Liver (tissue), 9 donors: ENCODE results near the gene EXOC3L2. TPM values are rescaled to one million over a fixed set of nuclear protein-coding genes. Genes with fewer than 3 reads are reported as not detected.
A peak's percentile ranks its signal among the peaks of the same experiment; 100 is the strongest.

Experiments used
- DNase-seq: peaks from one replicate; pipeline ENCODE4 v3.0.0-alpha.2; 2017; ENCODE audit warnings: low spot score
- H3K27ac ChIP-seq, 2 donors: one replicate each; pipeline ENCODE4 v1.7.0; 2013; ENCODE audit warnings: inconsistent platforms in 2 of 2, low read length in 2 of 2, control low read depth in 1 of 2, low read depth in 1 of 2, mild to moderate bottlenecking in 1 of 2
- H3K27me3 ChIP-seq, 4 donors: one replicate each; pipeline versions ENCODE4 v1.6.1 to v1.7.0; 2013; ENCODE audit warnings: low read length in 3 of 4, inconsistent platforms in 1 of 4, mild to moderate bottlenecking in 1 of 4, moderate library complexity in 1 of 4; ENCODE audit not compliant: control insufficient read depth in 4 of 4, insufficient read depth in 4 of 4
- H3K36me3 ChIP-seq, 4 donors: one replicate each; pipeline versions ENCODE4 v1.6.1 to v1.7.0; 2013; ENCODE audit warnings: low read length in 3 of 4, mild to moderate bottlenecking in 3 of 4, low read depth in 1 of 4, moderate library complexity in 1 of 4; ENCODE audit not compliant: control insufficient read depth in 4 of 4, insufficient read depth in 3 of 4
- H3K4me1 ChIP-seq, 4 donors: one replicate each; pipeline versions ENCODE4 v1.6.1 to v1.7.0; 2013; ENCODE audit warnings: low read length in 3 of 4, mild to moderate bottlenecking in 3 of 4, moderate library complexity in 1 of 4; ENCODE audit not compliant: control insufficient read depth in 4 of 4, insufficient read depth in 4 of 4
- H3K4me3 ChIP-seq, 3 donors: one replicate each; pipeline versions ENCODE4 v1.6.1 to v1.7.0; 2013; ENCODE audit warnings: low read length in 3 of 3, control low read depth in 1 of 3, low read depth in 1 of 3, mild to moderate bottlenecking in 1 of 3
- H3K9ac ChIP-seq, 2 donors: one replicate each; pipeline ENCODE4 v1.7.0; 2013; ENCODE audit warnings: low read length in 2 of 2, mild to moderate bottlenecking in 2 of 2, moderate library complexity in 2 of 2, control low read depth in 1 of 2, low read depth in 1 of 2
- H3K9me3 ChIP-seq, 4 donors: one replicate each; pipeline versions ENCODE4 v1.6.1 to v1.7.0; 2013; ENCODE audit warnings: low read length in 3 of 4; ENCODE audit not compliant: control insufficient read depth in 4 of 4
- EGR1 ChIP-seq, 2 donors: IDR thresholded peaks; 2 replicates each; pipeline ENCODE4 v1.6.1; 2016 to 2018; ENCODE audit warnings: antibody characterized with exemption in 2 of 2, low read depth in 2 of 2
- FOXA1 ChIP-seq: IDR thresholded peaks from 2 replicates; pipeline ENCODE4 v1.6.1; 2016; ENCODE audit warnings: antibody characterized with exemption
- FOXA2 ChIP-seq: IDR thresholded peaks from 2 replicates; pipeline ENCODE4 v1.6.1; 2016; ENCODE audit warnings: antibody characterized with exemption
- HNF4A ChIP-seq, 2 donors: conservative IDR thresholded peaks; 2 replicates each; pipeline ENCODE4 v1.6.1; 2016; ENCODE audit warnings: antibody characterized with exemption in 2 of 2, mild to moderate bottlenecking in 2 of 2
- HNF4G ChIP-seq: IDR thresholded peaks from 2 replicates; pipeline ENCODE4 v1.6.1; 2016; ENCODE audit warnings: antibody characterized with exemption
- JUND ChIP-seq, 2 donors: IDR thresholded peaks; 2 replicates each; pipeline ENCODE4 v1.6.1; 2016; ENCODE audit warnings: antibody characterized with exemption in 2 of 2
- NR2F2 ChIP-seq: IDR thresholded peaks from 2 replicates; pipeline ENCODE4 v1.6.1; 2016; ENCODE audit warnings: antibody characterized with exemption
- RAD21 ChIP-seq, 2 donors: IDR thresholded peaks; 2 replicates each; pipeline ENCODE4 v1.6.1; 2016; ENCODE audit warnings: antibody characterized with exemption in 2 of 2, mild to moderate bottlenecking in 2 of 2
- RXRA ChIP-seq, 2 donors: IDR thresholded peaks; 2 replicates each; pipeline ENCODE4 v1.6.1; 2017 to 2018; ENCODE audit warnings: antibody characterized with exemption in 2 of 2, mild to moderate bottlenecking in 1 of 2
- SP1 ChIP-seq: IDR thresholded peaks from 2 replicates; pipeline ENCODE4 v1.6.1; 2018; ENCODE audit warnings: antibody characterized with exemption, mild to moderate bottlenecking
- YY1 ChIP-seq: IDR thresholded peaks from 2 replicates; pipeline ENCODE4 v1.6.1; 2016; ENCODE audit warnings: antibody characterized with exemption, mild to moderate bottlenecking
- WGBS: extraction: QIAGEN DNeasy Blood & Tissue Kit; methylation state at CpG from one replicate; pipeline ENCODE4 v1.1.7; 2013; 5-methylcytosine and 5-hydroxymethylcytosine counted together
- polyA plus RNA-seq, 2 donors: library from polyadenylated mRNA; stranded (reverse) in 1 of 2; unstranded in 1 of 2; fragments of 200-250 nt in 1 of 2; fragments of >200 nt in 1 of 2; fragmentation: Nextera tagmentation in 1 of 2; extraction: Ambion mirVana in 1 of 2; gene quantifications; one replicate each; pipeline versions ENCODE4 v1.2.1 to v1.2.3, GENCODE V29; 2013 to 2015
- total RNA-seq, 2 donors: library from RNA; depleted of rRNA; stranded (reverse); fragments of >200 nt; gene quantifications; one replicate each; pipeline ENCODE4 v1.2.3, GENCODE V29; 2014
- TF ChIP-seq, protein P1 (sequence below): fragments of 150-350 bp; IDR thresholded peaks from 2 replicates; pipeline ENCODE4 v1.5.1; 2017; ENCODE audit warnings: improper control_type of control experiment, low read depth, low read length; ENCODE audit not compliant: missing input control
- TF ChIP-seq, protein P2 (sequence below): IDR thresholded peaks from 2 replicates; pipeline ENCODE4 v1.6.1; 2016; ENCODE audit warnings: antibody characterized with exemption
- TF ChIP-seq, protein P3 (sequence below): IDR thresholded peaks from 2 replicates; pipeline ENCODE4 v1.6.1; 2016; ENCODE audit warnings: antibody characterized with exemption
- TF ChIP-seq, protein P4 (sequence below): IDR thresholded peaks from 2 replicates; pipeline ENCODE4 v1.6.1; 2016; ENCODE audit warnings: antibody characterized with exemption
- TF ChIP-seq, protein P5 (sequence below): IDR thresholded peaks from 2 replicates; pipeline ENCODE4 v1.6.1; 2016; ENCODE audit warnings: antibody characterized with exemption, mild to moderate bottlenecking
- donor health status: healthy.
- donor health status: healthy.
- donor health status: healthy.
- donor health status: healthy.
- donor health status: healthy.

Gene EXOC3L2
- total and polyA plus RNA-seq, 4 donors = 1.3 to 7.3 (median 4.1) TPM

GRCh38 chr19:45279587-45280192 is 34.5 kb upstream of the EXOC3L2 start (continued):
- TF ChIP-seq, protein P1, sequence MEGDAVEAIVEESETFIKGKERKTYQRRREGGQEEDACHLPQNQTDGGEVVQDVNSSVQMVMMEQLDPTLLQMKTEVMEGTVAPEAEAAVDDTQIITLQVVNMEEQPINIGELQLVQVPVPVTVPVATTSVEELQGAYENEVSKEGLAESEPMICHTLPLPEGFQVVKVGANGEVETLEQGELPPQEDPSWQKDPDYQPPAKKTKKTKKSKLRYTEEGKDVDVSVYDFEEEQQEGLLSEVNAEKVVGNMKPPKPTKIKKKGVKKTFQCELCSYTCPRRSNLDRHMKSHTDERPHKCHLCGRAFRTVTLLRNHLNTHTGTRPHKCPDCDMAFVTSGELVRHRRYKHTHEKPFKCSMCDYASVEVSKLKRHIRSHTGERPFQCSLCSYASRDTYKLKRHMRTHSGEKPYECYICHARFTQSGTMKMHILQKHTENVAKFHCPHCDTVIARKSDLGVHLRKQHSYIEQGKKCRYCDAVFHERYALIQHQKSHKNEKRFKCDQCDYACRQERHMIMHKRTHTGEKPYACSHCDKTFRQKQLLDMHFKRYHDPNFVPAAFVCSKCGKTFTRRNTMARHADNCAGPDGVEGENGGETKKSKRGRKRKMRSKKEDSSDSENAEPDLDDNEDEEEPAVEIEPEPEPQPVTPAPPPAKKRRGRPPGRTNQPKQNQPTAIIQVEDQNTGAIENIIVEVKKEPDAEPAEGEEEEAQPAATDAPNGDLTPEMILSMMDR = no peak
- peak; percentile 69 for TF ChIP-seq FOXA2
- peak; percentile 93 to 99 for TF ChIP-seq RXRA (IDR thresholded peaks at IDR 0.05)
- TF ChIP-seq JUND (IDR thresholded peaks at IDR 0.05) = peak; percentile 73 to 88
- peak; percentile 69 for TF ChIP-seq HNF4G
- TF ChIP-seq EGR1 (IDR thresholded peaks at IDR 0.05; ENCODE audit: low read depth in 2 of 2) = peak; percentile 62 to 87
- TF ChIP-seq, protein P2, sequence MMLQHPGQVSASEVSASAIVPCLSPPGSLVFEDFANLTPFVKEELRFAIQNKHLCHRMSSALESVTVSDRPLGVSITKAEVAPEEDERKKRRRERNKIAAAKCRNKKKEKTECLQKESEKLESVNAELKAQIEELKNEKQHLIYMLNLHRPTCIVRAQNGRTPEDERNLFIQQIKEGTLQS = peak; percentile 70
- TF ChIP-seq, protein P3, sequence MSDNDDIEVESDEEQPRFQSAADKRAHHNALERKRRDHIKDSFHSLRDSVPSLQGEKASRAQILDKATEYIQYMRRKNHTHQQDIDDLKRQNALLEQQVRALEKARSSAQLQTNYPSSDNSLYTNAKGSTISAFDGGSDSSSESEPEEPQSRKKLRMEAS = peak; percentile 97

DNA sequence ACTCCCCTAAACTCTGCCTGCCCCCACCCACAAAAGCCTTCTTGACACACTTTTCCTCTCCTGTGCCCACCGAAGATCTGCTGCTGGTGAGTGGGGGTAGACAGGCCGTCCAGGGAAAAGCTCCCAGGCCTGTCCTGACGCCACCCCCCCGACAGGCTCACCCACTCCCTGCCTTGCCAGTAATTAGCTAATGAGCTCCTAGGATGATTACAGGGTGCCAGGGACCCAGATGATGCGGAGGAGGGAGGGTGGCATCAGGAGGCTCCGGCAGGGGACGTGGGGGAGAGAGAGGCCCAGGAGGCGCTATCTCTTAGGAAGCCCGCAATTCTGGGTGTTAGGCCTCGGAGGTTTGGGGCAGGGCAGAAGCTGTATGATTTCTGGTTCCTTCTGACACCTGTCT is 32.9 kb upstream of the EXOC3L2 start:
- Histone ChIP-seq H3K27me3 (no peaks in the 10 kb centered on the region), H3K4me1 (peaks cover 13 to 44% (median 32%) of the 10 kb centered on the region in 4 donors), H3K36me3 (peaks cover 0 to 8% (median 4%) of the 10 kb centered on the region in 4 donors), H3K4me3 (no peak overlapping the region), H3K27ac (no peak overlapping the region), H3K9ac (no peak overlapping the region), H3K9me3 (no peaks in the 10 kb centered on the region)
- TF ChIP-seq YY1 (no peak), HNF4A (conservative IDR thresholded peaks at IDR 0.05) (no peak), SP1 (no peak), RAD21 (IDR thresholded peaks at IDR 0.05) (no peak), FOXA1 (no peak), NR2F2 (no peak), EGR1 (IDR thresholded peaks at IDR 0.05; ENCODE audit: low read depth in 2 of 2) (no peak)
- TF ChIP-seq, protein P4, sequence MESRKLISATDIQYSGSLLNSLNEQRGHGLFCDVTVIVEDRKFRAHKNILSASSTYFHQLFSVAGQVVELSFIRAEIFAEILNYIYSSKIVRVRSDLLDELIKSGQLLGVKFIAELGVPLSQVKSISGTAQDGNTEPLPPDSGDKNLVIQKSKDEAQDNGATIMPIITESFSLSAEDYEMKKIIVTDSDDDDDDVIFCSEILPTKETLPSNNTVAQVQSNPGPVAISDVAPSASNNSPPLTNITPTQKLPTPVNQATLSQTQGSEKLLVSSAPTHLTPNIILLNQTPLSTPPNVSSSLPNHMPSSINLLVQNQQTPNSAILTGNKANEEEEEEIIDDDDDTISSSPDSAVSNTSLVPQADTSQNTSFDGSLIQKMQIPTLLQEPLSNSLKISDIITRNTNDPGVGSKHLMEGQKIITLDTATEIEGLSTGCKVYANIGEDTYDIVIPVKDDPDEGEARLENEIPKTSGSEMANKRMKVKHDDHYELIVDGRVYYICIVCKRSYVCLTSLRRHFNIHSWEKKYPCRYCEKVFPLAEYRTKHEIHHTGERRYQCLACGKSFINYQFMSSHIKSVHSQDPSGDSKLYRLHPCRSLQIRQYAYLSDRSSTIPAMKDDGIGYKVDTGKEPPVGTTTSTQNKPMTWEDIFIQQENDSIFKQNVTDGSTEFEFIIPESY = no peak
- TF ChIP-seq, protein P3 = no peak
- TF ChIP-seq, protein P5, sequence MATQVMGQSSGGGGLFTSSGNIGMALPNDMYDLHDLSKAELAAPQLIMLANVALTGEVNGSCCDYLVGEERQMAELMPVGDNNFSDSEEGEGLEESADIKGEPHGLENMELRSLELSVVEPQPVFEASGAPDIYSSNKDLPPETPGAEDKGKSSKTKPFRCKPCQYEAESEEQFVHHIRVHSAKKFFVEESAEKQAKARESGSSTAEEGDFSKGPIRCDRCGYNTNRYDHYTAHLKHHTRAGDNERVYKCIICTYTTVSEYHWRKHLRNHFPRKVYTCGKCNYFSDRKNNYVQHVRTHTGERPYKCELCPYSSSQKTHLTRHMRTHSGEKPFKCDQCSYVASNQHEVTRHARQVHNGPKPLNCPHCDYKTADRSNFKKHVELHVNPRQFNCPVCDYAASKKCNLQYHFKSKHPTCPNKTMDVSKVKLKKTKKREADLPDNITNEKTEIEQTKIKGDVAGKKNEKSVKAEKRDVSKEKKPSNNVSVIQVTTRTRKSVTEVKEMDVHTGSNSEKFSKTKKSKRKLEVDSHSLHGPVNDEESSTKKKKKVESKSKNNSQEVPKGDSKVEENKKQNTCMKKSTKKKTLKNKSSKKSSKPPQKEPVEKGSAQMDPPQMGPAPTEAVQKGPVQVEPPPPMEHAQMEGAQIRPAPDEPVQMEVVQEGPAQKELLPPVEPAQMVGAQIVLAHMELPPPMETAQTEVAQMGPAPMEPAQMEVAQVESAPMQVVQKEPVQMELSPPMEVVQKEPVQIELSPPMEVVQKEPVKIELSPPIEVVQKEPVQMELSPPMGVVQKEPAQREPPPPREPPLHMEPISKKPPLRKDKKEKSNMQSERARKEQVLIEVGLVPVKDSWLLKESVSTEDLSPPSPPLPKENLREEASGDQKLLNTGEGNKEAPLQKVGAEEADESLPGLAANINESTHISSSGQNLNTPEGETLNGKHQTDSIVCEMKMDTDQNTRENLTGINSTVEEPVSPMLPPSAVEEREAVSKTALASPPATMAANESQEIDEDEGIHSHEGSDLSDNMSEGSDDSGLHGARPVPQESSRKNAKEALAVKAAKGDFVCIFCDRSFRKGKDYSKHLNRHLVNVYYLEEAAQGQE = no peak
- DNase-seq = no peak
- 96% methylated on average over 10 of the region's 10 CpGs for WGBS
